SK-N-SH (cell line): ENCODE measurements around the gene ZDHHC16. TPM values are rescaled to one million over a fixed set of nuclear protein-coding genes. Genes with fewer than 3 reads are reported as not detected.

Experiments
- CTCF ChIA-PET: fragments of 300-600, 350-600 bp; formaldehyde crosslinking; extraction: SDS; loops from one replicate; lab custom pipeline; 2021; lab: Yijun Ruan, JAX
- POLR2A ChIA-PET: fragments of 350-600 bp; sonication (Branson Sonifier 250); formaldehyde crosslinking; extraction: SDS; loops from one replicate; lab custom pipeline; 2020; ENCODE audit warnings: antibody characterized with exemption, inconsistent platforms; lab: Yijun Ruan, JAX
- DNase-seq: peaks from one replicate; pipeline ENCODE4 v3.0.0; 2012
- H2AFZ ChIP-seq: fragments of 200-600 bp; sonication (generic); 2 replicates; pipeline ENCODE4 v1.8.1; 2016; ENCODE audit warnings: antibody characterized with exemption, mild to moderate bottlenecking, low read depth
- H3F3A ChIP-seq: fragments of 200-600 bp; sonication (generic); replicated peaks from 2 replicates; pipeline ENCODE3; 2016; ENCODE audit warnings: antibody characterized with exemption, mild to moderate bottlenecking; ENCODE audit not compliant: insufficient read depth
- H3K27ac ChIP-seq, 2 experiments: fragments of 200-500 bp in 1 of 2; fragments of 200-600 bp in 1 of 2; sonication (Bioruptor generic) in 1 of 2; sonication (generic), shearing (Covaris generic) in 1 of 2; 2 replicates each; pipeline versions ENCODE4 v1.5.1 to v1.6.1; 2014 to 2016; ENCODE audit warnings: low read depth in 2 of 2, inconsistent platforms in 1 of 2, low read length in 1 of 2, mild to moderate bottlenecking in 1 of 2, mixed read lengths in 1 of 2
- H3K27me3 ChIP-seq: fragments of 200-600 bp; sonication (generic), shearing (Covaris generic); 2 replicates; pipeline ENCODE4 v1.6.1; 2016; ENCODE audit warnings: mixed run types; ENCODE audit not compliant: insufficient read depth
- H3K36me3 ChIP-seq, 2 experiments: fragments of 200-500 bp in 1 of 2; fragments of 200-600 bp in 1 of 2; sonication (Bioruptor generic) in 1 of 2; sonication (generic) in 1 of 2; replicated peaks in 1 of 2; 2 replicates each; pipeline versions ENCODE3 to v1.5.1; 2014 to 2016; ENCODE audit warnings: low read length in 1 of 2, mild to moderate bottlenecking in 1 of 2; ENCODE audit not compliant: insufficient read depth in 2 of 2, control insufficient read depth in 1 of 2
- H3K4me1 ChIP-seq, 2 experiments: fragments of 200-500 bp in 1 of 2; fragments of 200-600 bp in 1 of 2; sonication (Bioruptor generic) in 1 of 2; sonication (generic), shearing (Covaris generic) in 1 of 2; 2 replicates each; pipeline versions ENCODE4 v1.5.1 to v1.6.1; 2014 to 2016; ENCODE audit warnings: low read depth in 1 of 2, low read length in 1 of 2, mixed run types in 1 of 2; ENCODE audit not compliant: insufficient read depth in 2 of 2, control insufficient read depth in 1 of 2
- H3K4me2 ChIP-seq: fragments of 200-600 bp; sonication (generic), shearing (Covaris generic); 2 replicates; pipeline ENCODE4 v1.6.1; 2017; ENCODE audit warnings: mixed run types
- H3K4me3 ChIP-seq, 2 experiments: fragments of 200-500 bp in 1 of 2; fragments of 200-600 bp in 1 of 2; sonication (Bioruptor generic) in 1 of 2; sonication (generic), shearing (Covaris generic) in 1 of 2; 2 replicates each; pipeline versions ENCODE4 v1.5.1 to v1.8.1; 2014 to 2016; ENCODE audit warnings: low read depth in 2 of 2, inconsistent platforms in 1 of 2, low read length in 1 of 2, mild to moderate bottlenecking in 1 of 2, mixed read lengths in 1 of 2, moderate library complexity in 1 of 2
- H3K79me2 ChIP-seq: fragments of 200-600 bp; sonication (generic); 2 replicates; pipeline ENCODE4 v1.8.1; 2017; ENCODE audit warnings: mild to moderate bottlenecking; ENCODE audit not compliant: insufficient read depth
- H3K9ac ChIP-seq: fragments of 200-600 bp; sonication (generic); 2 replicates; pipeline ENCODE4 v1.6.1; 2017; ENCODE audit warnings: mixed run types
- H3K9me2 ChIP-seq: fragments of 200-600 bp; sonication (generic); 2 replicates; pipeline ENCODE4 v1.6.1; 2017; ENCODE audit warnings: mixed run types
- H3K9me3 ChIP-seq: fragments of 200-600 bp; sonication (generic); 2 replicates; pipeline ENCODE4 v1.6.1; 2017; ENCODE audit warnings: mixed run types, mild to moderate bottlenecking, moderate library complexity
- H4K20me1 ChIP-seq: fragments of 200-600 bp; sonication (generic); 2 replicates; pipeline ENCODE4 v1.6.1; 2017; ENCODE audit warnings: mild to moderate bottlenecking, mixed run types; ENCODE audit not compliant: insufficient read depth
- EP300 ChIP-seq, 2 experiments: IDR thresholded peaks; 2 replicates each; pipeline versions ENCODE4 v1.4.0 to v1.6.1; 2012; ENCODE audit warnings: borderline replicate concordance in 1 of 2, low read depth in 1 of 2, low read length in 1 of 2
- GABPA ChIP-seq: IDR thresholded peaks from 2 replicates; pipeline ENCODE4 v1.4.0; 2012; ENCODE audit warnings: low read depth, mild to moderate bottlenecking
- IRF3 ChIP-seq: fragments of 150-350 bp; IDR thresholded peaks from 2 replicates; pipeline ENCODE4 v1.6.1; 2016; ENCODE audit warnings: mild to moderate bottlenecking, low read depth, low read length
- JUND ChIP-seq: IDR thresholded peaks from 2 replicates; pipeline ENCODE4 v1.4.0; 2012
- MEF2A ChIP-seq: IDR thresholded peaks from 2 replicates; pipeline ENCODE4 v1.4.0; 2012; ENCODE audit warnings: low read depth, borderline replicate concordance
- MXI1 ChIP-seq: IDR thresholded peaks from 2 replicates; pipeline ENCODE4 v1.6.1; 2012; ENCODE audit warnings: mild to moderate bottlenecking, low read depth, low read length, improper control_type of control experiment
- NFIC ChIP-seq: IDR thresholded peaks from 2 replicates; pipeline ENCODE4 v1.4.0; 2012; ENCODE audit warnings: borderline replicate concordance
- POLR2AphosphoS5 ChIP-seq: IDR thresholded peaks from 2 replicates; pipeline ENCODE4 v1.6.1; 2012; ENCODE audit warnings: low read depth, low read length
- RCOR1 ChIP-seq: fragments of 150-350 bp; IDR thresholded peaks from 2 replicates; pipeline ENCODE4 v1.6.1; 2017; ENCODE audit warnings: antibody characterized with exemption, low read length
- REST ChIP-seq: IDR thresholded peaks from 2 replicates; pipeline ENCODE4 v1.6.1; 2012; ENCODE audit warnings: mild to moderate bottlenecking, low read depth, low read length, moderate library complexity
- RFX5 ChIP-seq: IDR thresholded peaks from 2 replicates; pipeline ENCODE4 v1.6.1; 2012; ENCODE audit warnings: mild to moderate bottlenecking, improper control_type of control experiment, low read length
- RXRA ChIP-seq: IDR thresholded peaks from 2 replicates; pipeline ENCODE4 v1.4.0; 2012; ENCODE audit warnings: low read depth, mild to moderate bottlenecking, borderline replicate concordance
- TAF1 ChIP-seq: IDR thresholded peaks from 2 replicates; pipeline ENCODE4 v1.6.1; 2012; ENCODE audit warnings: low read depth, mild to moderate bottlenecking, low read length, moderate library complexity, borderline replicate concordance
- TCF12 ChIP-seq: IDR thresholded peaks from 2 replicates; pipeline ENCODE4 v1.4.0; 2012
- TEAD4 ChIP-seq: IDR thresholded peaks from 2 replicates; pipeline ENCODE4 v1.4.0; 2012; ENCODE audit warnings: mild to moderate bottlenecking, borderline replicate concordance; ENCODE audit not compliant: insufficient read depth
- USF2 ChIP-seq: fragments of 150-350 bp; IDR thresholded peaks from 2 replicates; pipeline ENCODE4 v1.6.1; 2017; ENCODE audit warnings: antibody characterized with exemption, low read length, low read depth, borderline replicate concordance
- YY1 ChIP-seq: IDR thresholded peaks from 2 replicates; pipeline ENCODE4 v1.4.0; 2012; ENCODE audit warnings: low read depth, mild to moderate bottlenecking
- WGBS: methylation state at CpG from one replicate; pipeline ENCODE4 v1.1.6; 2017; ENCODE audit warnings: low lambda C conversion rate; 5-methylcytosine and 5-hydroxymethylcytosine counted together
- polyA plus RNA-seq, 3 experiments: library from polyadenylated mRNA; depleted of rRNA; stranded (reverse); fragments of >200 nt; gene quantifications; 2 replicates each; pipeline ENCODE4 v1.2.3, GENCODE V29; 2012
- TF ChIP-seq, protein P1 (sequence below): IDR thresholded peaks from 2 replicates; pipeline ENCODE4; 2012
- TF ChIP-seq, protein P2 (sequence below): IDR thresholded peaks from 2 replicates; pipeline ENCODE4 v1.4.0; 2012; ENCODE audit warnings: low read depth, borderline replicate concordance
- TF ChIP-seq, protein P3 (sequence below): fragments of 200-600 bp; sonication (generic); IDR thresholded peaks from 2 replicates; pipeline ENCODE4 v1.6.1; 2017; ENCODE audit warnings: antibody characterized with exemption, mild to moderate bottlenecking, moderate library complexity

The ZDHHC16 gene
- polyA plus RNA-seq, 1 of the 3 experiments (the other 2 are of a cell fraction): 71.5 TPM

DNA sequence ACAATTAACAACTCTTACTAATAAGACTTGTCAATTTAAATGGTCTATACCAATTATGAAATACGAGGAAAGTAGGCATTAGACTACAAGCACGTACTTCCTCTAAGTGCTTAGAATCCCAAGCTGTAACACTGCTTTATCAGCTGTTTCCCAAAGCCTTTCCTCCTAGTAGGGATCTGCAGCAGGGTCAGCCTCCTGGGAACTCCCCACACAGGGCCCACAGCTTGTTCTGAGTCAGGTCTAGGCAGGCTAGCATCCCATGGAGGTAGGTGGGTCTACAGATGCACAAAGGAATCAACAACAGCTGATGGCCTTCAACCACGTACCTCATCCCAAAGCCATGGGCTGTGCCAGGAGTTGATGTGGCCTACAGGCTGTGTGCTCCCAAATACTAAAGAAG lies 37.5 kb downstream of the ZDHHC16 start:
- Histone ChIP-seq H3K79me2 (peaks cover 70% of the 10 kb centered on the region), H3K4me1 (no peaks in the 10 kb centered on the region; a peak in 1 of 4 replicates), H3K27ac (no peak overlapping the region), H3K9me3 (no peaks in the 10 kb centered on the region), H2AFZ (no peak overlapping the region), H3K4me2 (no peak overlapping the region), H3K4me3 (no peak overlapping the region), H3K9me2 (no peaks in the 10 kb centered on the region), H4K20me1 (peaks cover 25% of the 10 kb centered on the region), H3K9ac (no peak overlapping the region), H3K36me3 (peaks cover 32 to 35% of the 10 kb centered on the region in 2 experiments), H3F3A (peaks cover 4% of the 10 kb centered on the region), H3K27me3 (no peaks in the 10 kb centered on the region)
- ChIA-PET POLR2A (no interaction called here), CTCF (interaction anchor here (0.6 to 1.6 kb wide), 3 partner anchors 20 to 459 kb away, joined by 3 to 4 read pairs (median 4); no protein-coding TSS in a partner anchor)
- no peak for DNase-seq
- 85% methylated on average over 3 of the region's 3 CpGs for whole genome bisulfite sequencing
- TF ChIP-seq RFX5 (no peak), POLR2AphosphoS5 (no peak), TEAD4 (no peak), TAF1 (no peak), IRF3 (no peak), GABPA (no peak), RCOR1 (no peak), REST (no peak), USF2 (no peak), NFIC (no peak), MEF2A (no peak), RXRA (no peak), TCF12 (no peak), JUND (no peak), MXI1 (no peak), EP300 (IDR thresholded peaks at IDR 0.05; ENCODE audit: borderline replicate concordance in 1 of 2, low read depth in 1 of 2, low read length in 1 of 2) (no peak), YY1 (no peak)
- TF ChIP-seq, protein P1, sequence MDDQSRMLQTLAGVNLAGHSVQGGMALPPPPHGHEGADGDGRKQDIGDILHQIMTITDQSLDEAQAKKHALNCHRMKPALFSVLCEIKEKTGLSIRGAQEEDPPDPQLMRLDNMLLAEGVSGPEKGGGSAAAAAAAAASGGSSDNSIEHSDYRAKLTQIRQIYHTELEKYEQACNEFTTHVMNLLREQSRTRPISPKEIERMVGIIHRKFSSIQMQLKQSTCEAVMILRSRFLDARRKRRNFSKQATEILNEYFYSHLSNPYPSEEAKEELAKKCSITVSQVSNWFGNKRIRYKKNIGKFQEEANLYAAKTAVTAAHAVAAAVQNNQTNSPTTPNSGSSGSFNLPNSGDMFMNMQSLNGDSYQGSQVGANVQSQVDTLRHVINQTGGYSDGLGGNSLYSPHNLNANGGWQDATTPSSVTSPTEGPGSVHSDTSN: no peak
- TF ChIP-seq, protein P2, sequence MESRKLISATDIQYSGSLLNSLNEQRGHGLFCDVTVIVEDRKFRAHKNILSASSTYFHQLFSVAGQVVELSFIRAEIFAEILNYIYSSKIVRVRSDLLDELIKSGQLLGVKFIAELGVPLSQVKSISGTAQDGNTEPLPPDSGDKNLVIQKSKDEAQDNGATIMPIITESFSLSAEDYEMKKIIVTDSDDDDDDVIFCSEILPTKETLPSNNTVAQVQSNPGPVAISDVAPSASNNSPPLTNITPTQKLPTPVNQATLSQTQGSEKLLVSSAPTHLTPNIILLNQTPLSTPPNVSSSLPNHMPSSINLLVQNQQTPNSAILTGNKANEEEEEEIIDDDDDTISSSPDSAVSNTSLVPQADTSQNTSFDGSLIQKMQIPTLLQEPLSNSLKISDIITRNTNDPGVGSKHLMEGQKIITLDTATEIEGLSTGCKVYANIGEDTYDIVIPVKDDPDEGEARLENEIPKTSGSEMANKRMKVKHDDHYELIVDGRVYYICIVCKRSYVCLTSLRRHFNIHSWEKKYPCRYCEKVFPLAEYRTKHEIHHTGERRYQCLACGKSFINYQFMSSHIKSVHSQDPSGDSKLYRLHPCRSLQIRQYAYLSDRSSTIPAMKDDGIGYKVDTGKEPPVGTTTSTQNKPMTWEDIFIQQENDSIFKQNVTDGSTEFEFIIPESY: no peak
- TF ChIP-seq, protein P3, sequence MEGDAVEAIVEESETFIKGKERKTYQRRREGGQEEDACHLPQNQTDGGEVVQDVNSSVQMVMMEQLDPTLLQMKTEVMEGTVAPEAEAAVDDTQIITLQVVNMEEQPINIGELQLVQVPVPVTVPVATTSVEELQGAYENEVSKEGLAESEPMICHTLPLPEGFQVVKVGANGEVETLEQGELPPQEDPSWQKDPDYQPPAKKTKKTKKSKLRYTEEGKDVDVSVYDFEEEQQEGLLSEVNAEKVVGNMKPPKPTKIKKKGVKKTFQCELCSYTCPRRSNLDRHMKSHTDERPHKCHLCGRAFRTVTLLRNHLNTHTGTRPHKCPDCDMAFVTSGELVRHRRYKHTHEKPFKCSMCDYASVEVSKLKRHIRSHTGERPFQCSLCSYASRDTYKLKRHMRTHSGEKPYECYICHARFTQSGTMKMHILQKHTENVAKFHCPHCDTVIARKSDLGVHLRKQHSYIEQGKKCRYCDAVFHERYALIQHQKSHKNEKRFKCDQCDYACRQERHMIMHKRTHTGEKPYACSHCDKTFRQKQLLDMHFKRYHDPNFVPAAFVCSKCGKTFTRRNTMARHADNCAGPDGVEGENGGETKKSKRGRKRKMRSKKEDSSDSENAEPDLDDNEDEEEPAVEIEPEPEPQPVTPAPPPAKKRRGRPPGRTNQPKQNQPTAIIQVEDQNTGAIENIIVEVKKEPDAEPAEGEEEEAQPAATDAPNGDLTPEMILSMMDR: no peak
